Limb (tissue), 2 donors: ENCODE data around the gene COQ8B.
A peak's percentile ranks its signal among the peaks of the same experiment; 100 is the strongest.

ENCODE experiments used
- DNase-seq, 2 donors: peaks; one replicate each; pipeline ENCODE4 v3.0.0-alpha.2; 2016; ENCODE audit errors: extremely low spot score in 2 of 2

COQ8B gene

DNA sequence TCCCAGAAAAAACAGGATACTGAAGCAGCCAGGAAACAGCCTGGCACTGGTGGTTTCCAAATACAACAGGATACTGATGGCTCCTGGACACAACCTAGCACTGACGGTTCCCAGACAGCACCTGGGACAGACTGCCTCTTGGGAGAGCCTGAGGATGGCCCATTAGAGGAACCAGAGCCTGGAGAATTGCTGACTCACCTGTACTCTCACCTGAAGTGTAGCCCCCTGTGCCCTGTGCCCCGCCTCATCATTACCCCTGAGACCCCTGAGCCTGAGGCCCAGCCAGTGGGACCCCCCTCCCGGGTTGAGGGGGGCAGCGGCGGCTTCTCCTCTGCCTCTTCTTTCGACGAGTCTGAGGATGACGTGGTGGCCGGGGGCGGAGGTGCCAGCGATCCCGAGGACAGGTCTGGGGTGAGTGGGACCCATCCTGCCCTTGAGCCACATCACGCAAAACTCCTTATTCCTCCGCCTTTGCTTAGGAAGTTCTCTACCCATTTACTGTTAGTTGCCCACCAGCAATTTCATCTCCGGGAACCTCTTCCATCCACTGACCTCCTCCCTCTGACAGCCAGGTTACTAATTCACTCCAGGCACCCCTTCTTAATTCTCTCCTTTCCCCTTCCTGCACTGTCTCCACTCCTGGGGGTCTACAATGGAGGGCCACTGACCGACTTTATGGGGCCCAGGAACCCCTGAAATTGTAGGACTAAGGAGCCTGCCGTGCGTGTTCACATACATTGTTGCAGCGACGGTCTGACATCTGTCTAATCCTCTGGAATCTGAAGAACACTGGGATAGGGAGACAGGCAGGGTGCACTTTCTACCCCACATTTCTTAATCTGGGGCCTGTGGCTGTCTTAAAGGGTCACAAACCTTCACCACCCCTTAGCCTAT is 1.4 kb upstream of the COQ8B start:
- no peak for DNase-seq

DNA sequence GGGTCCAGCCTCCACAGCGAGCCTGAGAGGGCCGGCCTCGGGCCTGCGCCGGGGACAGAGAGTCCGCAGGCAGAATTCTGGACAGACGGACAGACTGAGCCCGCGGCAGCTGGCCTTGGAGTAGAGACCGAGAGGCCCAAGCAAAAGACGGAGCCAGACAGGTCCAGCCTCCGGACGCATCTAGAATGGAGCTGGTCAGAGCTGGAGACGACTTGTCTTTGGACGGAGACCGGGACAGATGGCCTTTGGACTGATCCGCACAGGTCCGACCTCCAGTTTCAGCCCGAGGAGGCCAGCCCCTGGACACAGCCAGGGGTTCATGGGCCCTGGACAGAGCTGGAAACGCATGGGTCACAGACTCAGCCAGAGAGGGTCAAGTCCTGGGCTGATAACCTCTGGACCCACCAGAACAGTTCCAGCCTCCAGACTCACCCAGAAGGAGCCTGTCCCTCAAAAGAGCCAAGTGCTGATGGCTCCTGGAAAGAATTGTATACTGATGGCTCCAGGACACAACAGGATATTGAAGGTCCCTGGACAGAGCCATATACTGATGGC is 716 bp upstream of the COQ8B start:
- no peak for DNase-seq

GRCh38 chr19:40716031-40716481 is 630 bp downstream of the COQ8B start:
- no peak for DNase-seq

GRCh38 chr19:40714441-40715299 is 2.0 kb downstream of the COQ8B start:
- DNase-seq: peak; percentile 96 to 99

DNA sequence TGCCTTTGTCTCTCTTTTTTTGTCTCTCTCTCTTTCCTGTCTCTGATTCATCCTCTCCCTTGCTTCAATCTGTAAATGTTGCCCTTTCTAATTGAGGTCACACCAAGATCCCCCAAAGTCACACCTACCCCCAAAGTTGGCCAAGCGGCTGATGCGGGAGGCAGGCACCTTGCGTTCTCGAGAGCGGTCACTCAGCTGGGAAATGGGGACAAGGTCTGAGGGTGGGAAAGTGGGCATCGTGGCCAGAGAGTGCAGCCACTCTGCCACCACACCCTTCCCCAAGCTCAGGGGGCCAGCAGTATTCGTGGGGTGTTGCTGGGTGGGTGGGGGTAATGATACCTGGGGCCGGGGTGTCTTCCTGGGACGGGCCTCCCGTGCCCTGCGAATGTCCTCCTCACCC is 2.7 kb downstream of the COQ8B start:
- DNase-seq: no peak

GRCh38 chr19:40709817-40710216 is 6.9 kb downstream of the COQ8B start:
- DNase-seq: no peak

DNA sequence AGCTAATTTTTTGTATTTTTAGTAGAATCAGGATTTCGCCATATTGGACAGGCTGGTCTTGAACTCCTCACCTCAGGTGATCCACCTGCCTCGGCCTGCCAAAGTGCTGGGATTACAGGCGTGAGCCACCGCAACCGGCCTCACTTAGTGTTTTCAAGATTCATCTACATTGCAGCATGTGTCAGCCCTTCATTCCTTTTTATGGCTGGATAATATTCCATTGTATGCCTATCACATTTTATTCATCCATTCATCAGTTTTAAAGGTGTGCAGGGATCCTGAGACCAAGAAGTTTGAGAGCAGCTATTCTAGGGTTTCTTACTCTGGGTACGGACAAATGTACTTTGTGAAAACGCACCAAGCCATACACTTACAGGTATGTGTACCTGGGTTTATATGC is 9.1 kb downstream of the COQ8B start:
- no peak for DNase-seq

- no peak for DNase-seq
Measured at GRCh38 chr19:40705950-40706619, 10.6 kb downstream of the COQ8B start.

DNA sequence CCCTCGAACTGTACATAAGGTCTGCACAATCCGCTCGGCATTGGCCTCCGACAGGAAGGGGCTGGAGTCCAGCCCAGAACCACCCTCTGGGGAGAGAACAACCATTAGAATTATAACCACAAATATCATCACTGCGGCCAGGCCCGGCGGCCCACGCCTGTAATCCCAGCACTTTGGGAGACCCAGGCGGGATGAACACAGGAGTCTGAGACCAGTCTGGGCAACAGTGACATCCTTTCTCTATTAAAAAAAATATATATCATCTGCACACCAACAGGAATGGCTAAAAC is 11.4 kb downstream of the COQ8B start:
- DNase-seq: no peak

GRCh38 chr19:40704491-40705361 is 12.0 kb downstream of the COQ8B start:
- DNase-seq: no peak

DNA sequence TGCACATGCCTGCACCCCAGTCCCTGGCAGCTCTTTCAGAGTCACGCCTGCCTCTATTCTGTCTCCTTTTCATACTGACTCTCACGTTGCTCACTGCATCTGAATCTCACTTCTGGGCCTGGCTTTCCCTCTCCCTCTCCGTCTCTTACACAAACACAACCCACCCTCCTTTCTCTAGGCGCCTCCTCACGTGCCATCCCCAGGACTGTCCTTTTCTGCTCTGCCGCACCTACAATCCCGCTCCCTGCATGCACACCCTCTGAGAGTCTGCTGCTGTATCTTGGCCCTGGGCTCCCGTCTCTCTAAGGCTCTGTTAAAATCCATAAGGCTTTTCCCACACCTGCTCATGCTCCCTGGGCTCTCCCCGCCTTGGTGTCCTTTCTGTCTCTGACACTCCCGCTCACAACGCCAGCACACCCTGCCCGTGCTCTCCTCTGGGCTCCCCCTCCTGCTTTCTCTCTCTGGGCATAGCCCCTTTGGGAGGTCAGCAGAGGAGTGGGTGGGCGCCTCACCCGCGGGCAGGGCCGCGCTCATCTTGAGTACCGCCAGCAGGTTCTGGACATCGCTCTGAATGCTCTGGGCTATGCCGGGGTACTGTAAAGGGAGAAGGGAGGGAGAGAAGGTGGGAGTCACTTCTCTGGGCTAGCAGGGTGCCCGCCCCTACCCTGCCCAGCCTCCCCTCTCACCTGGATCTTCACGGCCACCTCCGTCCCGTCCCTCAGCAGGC is 13.5 kb downstream of the COQ8B start:
- DNase-seq: no peak

DNA sequence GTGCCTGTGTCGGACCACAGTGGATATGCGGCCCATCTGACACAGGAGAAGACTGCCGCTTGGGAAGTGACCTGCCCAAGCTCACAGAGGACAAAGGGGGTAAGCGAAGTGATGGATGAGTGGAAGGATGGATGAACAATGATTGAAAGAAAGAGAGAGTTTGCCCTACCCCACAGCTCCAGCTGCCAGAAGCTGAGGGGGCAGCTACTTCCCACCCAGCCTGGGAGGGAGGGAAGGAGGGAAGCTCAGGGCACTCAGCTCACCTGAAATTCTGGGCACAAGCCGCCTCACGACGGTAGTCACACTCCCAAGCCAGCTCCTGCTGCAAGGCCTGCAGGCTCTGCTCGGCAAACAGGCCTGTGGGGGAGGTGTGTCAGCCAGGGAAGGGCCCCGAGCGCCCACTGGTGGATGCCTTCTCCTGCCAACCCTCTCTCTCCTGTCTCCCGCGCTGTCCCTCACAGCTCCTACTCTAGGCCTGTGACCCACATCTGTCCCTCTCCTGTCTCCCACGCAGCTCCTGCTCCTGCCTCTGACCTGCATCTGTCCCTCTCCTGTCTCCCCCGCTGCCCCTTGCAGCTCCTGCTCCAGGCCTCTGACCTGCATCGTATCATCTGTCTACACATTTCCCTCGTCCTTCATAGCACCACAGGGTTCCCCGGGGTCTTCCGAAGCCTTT is 14.2 kb downstream of the COQ8B start:
- peak in 1 of 2 donors; percentile 60 for DNase-seq

DNA sequence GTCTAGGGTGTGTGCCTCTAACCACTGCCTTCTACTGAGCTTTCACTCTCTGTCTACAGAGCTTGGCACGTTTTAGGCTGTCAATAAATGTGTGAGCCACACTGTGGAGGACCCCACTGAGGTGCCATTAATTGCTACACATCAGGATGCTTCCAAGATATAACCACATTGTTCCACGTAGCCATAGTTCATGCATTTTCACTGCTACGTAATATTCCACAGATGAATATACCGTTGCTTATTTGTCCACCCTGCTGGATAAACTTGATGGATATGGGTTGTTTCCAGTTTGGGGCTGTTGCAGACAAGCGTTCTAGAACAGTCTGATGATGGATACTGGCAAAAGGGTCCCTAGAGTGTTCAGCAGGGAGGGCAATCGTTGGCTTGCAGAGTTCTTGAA is 14.9 kb downstream of the COQ8B start:
- no peak for DNase-seq

DNA sequence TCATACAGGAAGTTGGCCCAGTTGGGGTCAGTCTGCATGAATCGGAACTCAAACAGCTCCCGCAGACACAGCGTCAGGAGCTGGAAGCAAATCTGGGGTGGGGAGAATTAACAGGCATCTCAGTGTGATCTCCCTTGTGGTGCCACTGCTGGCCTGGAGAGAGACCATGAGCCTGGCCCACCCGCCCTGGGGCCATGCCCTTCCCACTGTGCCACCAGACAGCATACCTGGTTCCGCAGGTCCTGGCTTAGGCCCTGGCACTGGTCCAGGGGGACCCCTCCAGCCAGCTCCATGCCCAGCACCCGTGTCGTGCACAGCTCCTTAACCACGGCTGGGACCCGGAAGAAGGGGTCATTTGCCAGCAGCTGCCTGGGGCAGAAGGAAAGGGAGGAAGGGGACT is 16.6 kb downstream of the COQ8B start:
- DNase-seq: no peak

DNA sequence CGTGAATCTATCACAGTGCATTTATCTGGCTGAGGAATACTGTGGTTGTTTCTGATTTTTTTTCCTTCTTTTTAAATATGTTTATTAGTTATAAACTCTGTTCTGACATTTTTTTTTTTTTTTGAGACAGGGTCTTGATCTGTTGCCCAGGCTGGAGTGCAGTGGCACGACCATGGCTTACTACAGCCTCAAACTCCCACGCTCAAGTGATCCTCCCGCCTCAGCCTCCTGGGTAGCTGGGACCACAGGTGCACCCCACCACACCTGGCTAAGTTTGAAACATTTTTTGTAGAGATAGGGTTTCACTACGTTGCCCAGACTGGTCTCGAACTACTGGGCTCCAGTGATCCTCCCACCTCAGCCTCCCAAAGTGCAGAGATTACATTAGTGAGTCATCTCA is 19.7 kb downstream of the COQ8B start:
- no peak for DNase-seq

GRCh38 chr19:40695881-40696280 is 20.8 kb downstream of the COQ8B start:
- DNase-seq: no peak

- DNase-seq: no peak
Measured at GRCh38 chr19:40693896-40694295, 22.8 kb downstream of the COQ8B start.

GRCh38 chr19:40693150-40693788 is 23.4 kb downstream of the COQ8B start:
- no peak for DNase-seq

- no peak for DNase-seq
Measured at GRCh38 chr19:40692212-40692551, 24.5 kb downstream of the COQ8B start.
